H1 (cell line): ENCODE data around the gene GTSF1L. TPM values are rescaled to one million over a fixed set of nuclear protein-coding genes. Genes with fewer than 3 reads are reported as not detected.

ENCODE experiments used
- ATF2 ChIP-seq: IDR thresholded peaks from 2 replicates; pipeline ENCODE4 v1.6.1; 2012; ENCODE audit warnings: low read length, inconsistent platforms
- BRCA1 ChIP-seq: IDR thresholded peaks from 2 replicates; pipeline ENCODE4 v1.6.1; 2012; ENCODE audit warnings: low read depth, low read length, improper control_type of control experiment
- CBX8 ChIP-seq: fragments of 300-800, 300-1000 bp; sonication (generic); IDR thresholded peaks from 2 replicates; pipeline ENCODE4 v1.7.1; 2016; ENCODE audit warnings: low read depth, low read length, borderline replicate concordance
- CHD1 ChIP-seq: IDR thresholded peaks from 2 replicates; pipeline ENCODE4 v1.6.1; 2012; ENCODE audit warnings: low read depth, low read length, improper control_type of control experiment
- CHD7 ChIP-seq: fragments of 300-600 bp; sonication (generic); IDR thresholded peaks from 2 replicates; pipeline ENCODE4 v1.7.1; 2012; ENCODE audit warnings: low read length, moderate library complexity, mild to moderate bottlenecking, inconsistent platforms; ENCODE audit not compliant: insufficient replicate concordance
- CREB1 ChIP-seq: IDR thresholded peaks from 2 replicates; pipeline ENCODE4 v1.6.1; 2012; ENCODE audit warnings: inconsistent platforms
- EZH2 ChIP-seq: fragments of 200-600 bp; sonication (generic); IDR thresholded peaks from 2 replicates; pipeline ENCODE4 v1.7.1; 2012; ENCODE audit warnings: low read depth, mild to moderate bottlenecking, moderate library complexity, low read length, inconsistent platforms; ENCODE audit not compliant: severe bottlenecking
- GABPA ChIP-seq: IDR thresholded peaks from 2 replicates; pipeline ENCODE4 v1.6.1; 2011; ENCODE audit warnings: mild to moderate bottlenecking, low read length, moderate library complexity, borderline replicate concordance; ENCODE audit not compliant: insufficient read depth
- GTF2F1 ChIP-seq: IDR thresholded peaks from 2 replicates; pipeline ENCODE4 v1.6.1; 2012; ENCODE audit warnings: low read depth, low read length, improper control_type of control experiment, borderline replicate concordance
- SP1 ChIP-seq: IDR thresholded peaks from 2 replicates; pipeline ENCODE4 v1.6.1; 2011; ENCODE audit warnings: low read depth, low read length
- SP2 ChIP-seq: IDR thresholded peaks from 2 replicates; pipeline ENCODE4 v1.6.1; 2012; ENCODE audit warnings: mild to moderate bottlenecking, low read length, inconsistent platforms
- polyA plus RNA-seq, 7 experiments: library from polyadenylated mRNA; depleted of rRNA in 3 of 7; stranded (reverse) in 5 of 7; unstranded in 2 of 7; fragments of >200 nt in 5 of 7; fragments of 200-250 nt in 2 of 7; gene quantifications; 1 replicate in 5 of 7; 2 replicates in 1 of 7; 4 replicates in 1 of 7; pipeline versions ENCODE4 v1.2.1 to v1.2.3, GENCODE V29; 2011 to 2013; ENCODE audit warnings: missing spikeins in 2 of 7, mixed read lengths in 2 of 7
- total RNA-seq: library from RNA; stranded (reverse); fragmentation: NEBNext Ultra II Directional; extraction: Animal tissue kit (Norgen Biotek cat#: 25700); gene quantifications from 2 replicates; pipeline ENCODE4 v1.2.1, GENCODE V29; 2021

Gene GTSF1L
- total and polyA plus RNA-seq, 2 of the 8 experiments (the other 6 are each of a cell fraction or from before 2014, with no cell fraction given): not detected

GRCh38 chr20:43676368-43676767 lies 50.4 kb downstream of the GTSF1L start (continued):
- TF ChIP-seq CHD7: no peak
- no peak for TF ChIP-seq BRCA1
- TF ChIP-seq SP1: no peak
- TF ChIP-seq CHD1: no peak
- TF ChIP-seq ATF2: no peak
- TF ChIP-seq CREB1: no peak
- TF ChIP-seq GTF2F1: no peak
- no peak for TF ChIP-seq CBX8
- no peak for TF ChIP-seq SP2
- TF ChIP-seq EZH2: no peak
- no peak for TF ChIP-seq GABPA
